NB4 (cell line): ENCODE measurements around the gene FXYD7.

Source experiments
- DNase-seq: peaks from one replicate; pipeline ENCODE4 v3.0.0; 2010; ENCODE audit warnings: low read depth
- H3K4me3 ChIP-seq: one replicate; pipeline ENCODE4 v1.5.1; 2011; ENCODE audit warnings: mild to moderate bottlenecking, low read depth, low read length, moderate library complexity
- CTCF ChIP-seq: IDR thresholded peaks from one replicate; pipeline ENCODE4 v1.5.1; 2012; ENCODE audit warnings: low read depth, low read length
- MAX ChIP-seq: IDR thresholded peaks from 2 replicates; pipeline ENCODE4 v1.6.1; 2011; ENCODE audit warnings: low read depth, low read length
- MYC ChIP-seq: IDR thresholded peaks from 2 replicates; pipeline ENCODE4 v1.6.1; 2011; ENCODE audit warnings: low read depth, low read length
- POLR2A ChIP-seq: IDR thresholded peaks from 2 replicates; pipeline ENCODE4 v1.6.1; 2011; ENCODE audit warnings: mild to moderate bottlenecking; ENCODE audit not compliant: insufficient read length; ENCODE audit errors: extremely low read depth

The FXYD7 gene

GRCh38 chr19:35177377-35178274, 34.6 kb downstream of the FXYD7 start:
- DNase-seq = no peak
- TF ChIP-seq POLR2A (no peak), CTCF (no peak), MYC (no peak), MAX (no peak)
- no peak overlapping the region for H3K4me3 ChIP-seq

GRCh38 chr19:35178701-35179100, 35.6 kb downstream of the FXYD7 start:
- no peak overlapping the region for H3K4me3 ChIP-seq
- TF ChIP-seq CTCF = no peak
- no peak for TF ChIP-seq MYC
- TF ChIP-seq MAX = no peak
- TF ChIP-seq POLR2A = no peak
- no peak for DNase-seq

GRCh38 chr19:35179830-35180229, 36.8 kb downstream of the FXYD7 start:
- DNase-seq = no peak
- no peak overlapping the region for H3K4me3 ChIP-seq
- no peak for TF ChIP-seq MYC
- TF ChIP-seq POLR2A = no peak
- no peak for TF ChIP-seq CTCF
- TF ChIP-seq MAX = no peak

- no peak for TF ChIP-seq MYC
- no peak for TF ChIP-seq MAX
- no peak for TF ChIP-seq POLR2A
- TF ChIP-seq CTCF = no peak
Observed at GRCh38 chr19:35181387-35181786, 38.3 kb downstream of the FXYD7 start.

GRCh38 chr19:35184267-35184666, 41.2 kb downstream of the FXYD7 start:
- TF ChIP-seq CTCF = no peak
- no peak overlapping the region for H3K4me3 ChIP-seq
- no peak for DNase-seq

More at GRCh38 chr19:35181387-35181786, 38.3 kb downstream of the FXYD7 start:
- H3K4me3 ChIP-seq = no peak overlapping the region
- DNase-seq = no peak

- DNase-seq = no peak
- TF ChIP-seq POLR2A = no peak
- no peak for TF ChIP-seq CTCF
- TF ChIP-seq MAX = no peak
- TF ChIP-seq MYC = no peak
- H3K4me3 ChIP-seq = no peak overlapping the region
Observed at GRCh38 chr19:35184884-35185283, 41.8 kb downstream of the FXYD7 start.
